Endothelial cell (in vitro differentiated cells): ENCODE results near the gene C19orf85. TPM values are rescaled to one million over a fixed set of nuclear protein-coding genes. Genes with fewer than 3 reads are reported as not detected.
"Not testable (repeated sequence)": the region's sequence is repeated elsewhere in the genome, so short reads cannot be mapped to it uniquely, and the experiment has no call there.

Experiments used
- DNase-seq: peaks from one replicate; pipeline ENCODE4 v3.0.0; 2021; ENCODE audit warnings: low spot score
- H3K27ac Mint-ChIP-seq: one replicate; pipeline ENCODE4 v1.8.0; 2021; ENCODE audit warnings: mixed read lengths, inconsistent platforms; ENCODE audit not compliant: unreplicated experiment
- H3K27me3 Mint-ChIP-seq: one replicate; pipeline ENCODE4 v1.8.0; 2021; ENCODE audit warnings: mild to moderate bottlenecking, moderate library complexity, mixed read lengths, inconsistent platforms; ENCODE audit not compliant: unreplicated experiment
- H3K36me3 Mint-ChIP-seq: one replicate; pipeline ENCODE4 v1.8.0; 2021; ENCODE audit warnings: mild to moderate bottlenecking, low read depth, mixed read lengths, inconsistent platforms; ENCODE audit not compliant: unreplicated experiment
- H3K4me1 Mint-ChIP-seq: one replicate; pipeline ENCODE4 v1.8.0; 2021; ENCODE audit warnings: mild to moderate bottlenecking, mixed read lengths, inconsistent platforms; ENCODE audit not compliant: unreplicated experiment
- H3K4me3 Mint-ChIP-seq: one replicate; pipeline ENCODE4 v1.8.0; 2021; ENCODE audit warnings: mild to moderate bottlenecking, mixed read lengths, inconsistent platforms; ENCODE audit not compliant: unreplicated experiment
- H3K9me3 Mint-ChIP-seq: one replicate; pipeline ENCODE4 v1.8.0; 2021; ENCODE audit warnings: mixed read lengths, inconsistent platforms; ENCODE audit not compliant: unreplicated experiment
- total RNA-seq: library from RNA; stranded (reverse); fragmentation: NEBNext Ultra II Directional; extraction: Animal tissue kit (Norgen Biotek cat#: 25700); gene quantifications from one replicate; pipeline ENCODE4 v1.2.1, GENCODE V29; 2021; ENCODE audit not compliant: unreplicated experiment
- TF ChIP-seq, protein P1 (sequence below): fragments of 200-600 bp; sonication (generic); IDR thresholded peaks from one replicate; pipeline ENCODE4 v1.5.0; 2021; ENCODE audit warnings: antibody characterized with exemption; ENCODE audit not compliant: unreplicated experiment

C19orf85 gene
- total RNA-seq, 1 donor from 2014 or later = not detected

DNA sequence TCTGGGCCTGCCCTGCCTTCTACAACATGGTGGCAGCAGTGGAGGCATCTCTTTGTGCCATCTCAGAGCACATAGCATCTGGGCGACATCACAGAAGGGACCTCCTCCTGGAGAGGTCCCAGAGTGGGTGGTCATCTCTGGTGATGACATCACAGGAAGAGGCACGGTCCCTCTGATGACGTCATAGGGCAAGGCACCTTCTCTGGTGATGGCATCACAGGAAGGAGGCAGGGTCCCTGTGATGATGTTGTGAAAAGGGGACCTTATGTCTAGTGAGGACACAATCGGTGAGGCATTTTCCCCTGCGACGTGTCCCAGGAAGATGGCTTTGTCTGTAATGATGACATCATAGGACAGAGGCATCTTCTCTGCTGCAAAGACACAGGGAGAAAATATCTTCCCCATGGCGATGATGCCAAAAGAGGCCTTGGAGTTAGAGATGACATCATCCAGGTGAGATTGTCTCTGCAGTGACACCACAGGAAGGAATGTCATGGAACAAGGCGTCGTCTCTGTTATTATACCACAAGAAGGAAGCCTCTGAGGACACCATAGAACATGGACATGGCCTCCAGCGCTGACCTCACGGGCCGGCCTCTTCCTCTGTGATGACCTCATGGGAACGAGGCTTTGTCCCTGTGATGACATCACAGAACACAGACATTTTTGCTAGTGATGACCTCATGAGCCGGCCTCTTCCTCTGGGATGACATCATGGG lies 32.2 kb downstream of the C19orf85 start:
- H3K27me3 Mint-ChIP-seq = peaks cover 9% of the 10 kb centered on the region
- TF ChIP-seq, protein P1, sequence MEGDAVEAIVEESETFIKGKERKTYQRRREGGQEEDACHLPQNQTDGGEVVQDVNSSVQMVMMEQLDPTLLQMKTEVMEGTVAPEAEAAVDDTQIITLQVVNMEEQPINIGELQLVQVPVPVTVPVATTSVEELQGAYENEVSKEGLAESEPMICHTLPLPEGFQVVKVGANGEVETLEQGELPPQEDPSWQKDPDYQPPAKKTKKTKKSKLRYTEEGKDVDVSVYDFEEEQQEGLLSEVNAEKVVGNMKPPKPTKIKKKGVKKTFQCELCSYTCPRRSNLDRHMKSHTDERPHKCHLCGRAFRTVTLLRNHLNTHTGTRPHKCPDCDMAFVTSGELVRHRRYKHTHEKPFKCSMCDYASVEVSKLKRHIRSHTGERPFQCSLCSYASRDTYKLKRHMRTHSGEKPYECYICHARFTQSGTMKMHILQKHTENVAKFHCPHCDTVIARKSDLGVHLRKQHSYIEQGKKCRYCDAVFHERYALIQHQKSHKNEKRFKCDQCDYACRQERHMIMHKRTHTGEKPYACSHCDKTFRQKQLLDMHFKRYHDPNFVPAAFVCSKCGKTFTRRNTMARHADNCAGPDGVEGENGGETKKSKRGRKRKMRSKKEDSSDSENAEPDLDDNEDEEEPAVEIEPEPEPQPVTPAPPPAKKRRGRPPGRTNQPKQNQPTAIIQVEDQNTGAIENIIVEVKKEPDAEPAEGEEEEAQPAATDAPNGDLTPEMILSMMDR = no peak
- peaks cover 6% of the 10 kb centered on the region for H3K36me3 Mint-ChIP-seq
- H3K4me3 Mint-ChIP-seq = peak overlapping the region; percentile 14
- H3K4me1 Mint-ChIP-seq = no peaks in the 10 kb centered on the region
- H3K27ac Mint-ChIP-seq = no peak overlapping the region
- no peak for DNase-seq
- H3K9me3 Mint-ChIP-seq = no peaks in the 10 kb centered on the region

- no peak for DNase-seq
- Mint-ChIP-seq H3K9me3 (no peaks in the 10 kb centered on the region), H3K4me3 (peak overlapping the region; percentile 28), H3K36me3 (peaks cover 6% of the 10 kb centered on the region), H3K4me1 (no peaks in the 10 kb centered on the region), H3K27me3 (peaks cover 3% of the 10 kb centered on the region), H3K27ac (no peak overlapping the region)
- TF ChIP-seq, protein P1 = no peak
Measured at GRCh38 chr19:55431183-55431582, 33.4 kb downstream of the C19orf85 start.

GRCh38 chr19:55426042-55426441 lies 38.5 kb downstream of the C19orf85 start:
- no peak for DNase-seq
- Mint-ChIP-seq H3K4me1 (no peaks in the 10 kb centered on the region), H3K9me3 (no peaks in the 10 kb centered on the region), H3K4me3 (no peak overlapping the region), H3K27ac (no peak overlapping the region), H3K36me3 (peaks cover 1% of the 10 kb centered on the region), H3K27me3 (peaks cover 5% of the 10 kb centered on the region)
- TF ChIP-seq, protein P1 = no peak

GRCh38 chr19:55424518-55424917 lies 40.0 kb downstream of the C19orf85 start:
- Mint-ChIP-seq H3K27ac (no peak overlapping the region), H3K4me1 (no peaks in the 10 kb centered on the region), H3K9me3 (no peaks in the 10 kb centered on the region), H3K36me3 (no peaks in the 10 kb centered on the region), H3K27me3 (peaks cover 7% of the 10 kb centered on the region), H3K4me3 (no peak overlapping the region)
- TF ChIP-seq, protein P1 = no peak
- DNase-seq = no peak

GRCh38 chr19:55423225-55424005 lies 41.1 kb downstream of the C19orf85 start:
- Mint-ChIP-seq H3K36me3 (no peaks in the 10 kb centered on the region), H3K9me3 (no peaks in the 10 kb centered on the region), H3K4me1 (no peaks in the 10 kb centered on the region), H3K27ac (no peak overlapping the region), H3K27me3 (peaks cover 4% of the 10 kb centered on the region), H3K4me3 (no peak overlapping the region)
- TF ChIP-seq, protein P1 = no peak
- no peak for DNase-seq

- not testable (repeated sequence) for H3K9me3 Mint-ChIP-seq, H3K27ac Mint-ChIP-seq, H3K4me1 Mint-ChIP-seq, H3K27me3 Mint-ChIP-seq, H3K36me3 Mint-ChIP-seq, DNase-seq, H3K4me3 Mint-ChIP-seq
Measured at GRCh38 chr19:55421281-55421680, 43.3 kb downstream of the C19orf85 start.
